Measurements from ENCODE around the gene APIP. TPM values are rescaled to one million over a fixed set of nuclear protein-coding genes. Genes with fewer than 3 reads are reported as not detected.

The APIP gene
- total and polyA plus RNA-seq, 2 of the 8 experiments (the other 6 are each of a cell fraction or from before 2014, with no cell fraction given) = 10.4 to 25.7 TPM

- Histone ChIP-seq H2BK5ac (ENCODE audit: low read depth, low read length) (no peak overlapping the region), H3K36me3 (ENCODE audit: control insufficient read depth in 2 of 4, insufficient read depth in 4 of 4, low read length in 3 of 4) (no peaks in the 10 kb centered on the region; a peak in 1 of 8 replicates), H3K4me1 (replicated peaks in 1 of 4; ENCODE audit: control insufficient read depth in 3 of 4, insufficient read depth in 4 of 4, low read length in 3 of 4) (no peaks in the 10 kb centered on the region), H4K5ac (ENCODE audit: insufficient read length, low read depth, low read length) (no peak overlapping the region), H3K14ac (ENCODE audit: insufficient read length) (no peak overlapping the region), H3K9ac (replicated peaks in 1 of 4; ENCODE audit: extremely low read depth in 1 of 4, low read depth in 3 of 4, low read length in 3 of 4) (no peak overlapping the region), H3K23me2 (ENCODE audit: low read depth, low read length) (no peaks in the 10 kb centered on the region), H4K20me1 (replicated peaks in 1 of 2; ENCODE audit: control insufficient read depth in 1 of 2, insufficient read depth in 2 of 2, low read length in 2 of 2) (no peaks in the 10 kb centered on the region), H2BK20ac (ENCODE audit: low read length) (no peak overlapping the region), H2BK120ac (replicated peaks; ENCODE audit: low read depth, low read length) (no peak overlapping the region), H2BK15ac (ENCODE audit: low read length) (no peak overlapping the region), H3K56ac (replicated peaks; ENCODE audit: insufficient read length, low read depth, low read length) (no peak overlapping the region), H2AFZ (ENCODE audit: low read length) (no peak overlapping the region), H3K4ac (replicated peaks; ENCODE audit: insufficient read length, low read depth, low read length) (no peak overlapping the region), H3K27me3 (replicated peaks in 1 of 4; ENCODE audit: control insufficient read depth in 3 of 4, extremely low read depth in 1 of 4, insufficient read depth in 3 of 4, low read length in 3 of 4) (no peaks in the 10 kb centered on the region), H3K4me3 (ENCODE audit: extremely low read depth in 1 of 4, insufficient read depth in 2 of 4, low read depth in 3 of 4, low read length in 4 of 4) (no peak overlapping the region), H2BK12ac (ENCODE audit: low read depth, low read length) (no peak overlapping the region), H4K91ac (replicated peaks; ENCODE audit: insufficient read length, low read length) (no peak overlapping the region), H3K9me3 (ENCODE audit: insufficient read depth in 2 of 2, low read depth in 1 of 2, low read length in 1 of 2) (no peaks in the 10 kb centered on the region), H3K23ac (ENCODE audit: insufficient read length) (no peak overlapping the region), H3K79me1 (ENCODE audit: low read depth, low read length) (no peaks in the 10 kb centered on the region), H4K8ac (ENCODE audit: extremely low read depth, insufficient read depth, low read length) (peak overlapping the region; percentile 81; the same call in 1 of the 2 replicates), H3K27ac (ENCODE audit: low read depth, low read length) (no peak overlapping the region), H2AK5ac (ENCODE audit: low read depth, low read length) (no peak overlapping the region), H3K79me2 (ENCODE audit: control insufficient read depth in 1 of 2, insufficient read depth in 2 of 2, low read length in 2 of 2) (no peaks in the 10 kb centered on the region), H3K4me2 (ENCODE audit: insufficient read depth in 1 of 2, low read depth in 2 of 2, low read length in 2 of 2) (no peak overlapping the region), H3K18ac (ENCODE audit: extremely low read depth, low read length) (no peak overlapping the region)
- POLR2A ChIA-PET (ENCODE audit: partially characterized antibody) = no interaction called here
- WGBS, 2 experiments (ENCODE audit: extremely low coverage in 1 of 2, insufficient coverage in 1 of 2, insufficient read length in 1 of 2, insufficient replicate concordance in 2 of 2, low coverage in 1 of 2, low lambda C conversion rate in 2 of 2, missing lambda C conversion rate in 1 of 2) = 89% methylated on average over 5 of the region's 5 CpGs; no CpG with 5 or more reads in 1 of the 2 experiments
- CTCF ChIA-PET (ENCODE audit: partially characterized antibody) = interaction anchor here (1.0 to 6.6 kb wide), 6 partner anchors 10 to 332 kb away, joined by 3 to 32 read pairs (median 6); no protein-coding TSS in a partner anchor
- no peak for FAIRE-seq
- DNase-seq (ENCODE audit: low read depth in 1 of 2, low spot score in 2 of 2) = no peak
- TF ChIP-seq SIN3A (conservative IDR thresholded peaks at IDR 0.05 in 1 of 2, IDR thresholded peaks at IDR 0.05 in 1 of 2; ENCODE audit: low read depth in 1 of 2, low read length in 2 of 2) (no peak), SP2 (IDR thresholded peaks at IDR 0.05; ENCODE audit: low read length) (no peak), CEBPB (IDR thresholded peaks at IDR 0.05; ENCODE audit: low read depth, low read length) (no peak), ZNF274 (IDR thresholded peaks at IDR 0.05; ENCODE audit: borderline replicate concordance, extremely low read depth, low read length) (no peak), E2F6 (IDR thresholded peaks at IDR 0.05) (no peak), RFX5 (IDR thresholded peaks at IDR 0.05; ENCODE audit: borderline replicate concordance, low read depth, low read length) (no peak), TEAD4 (IDR thresholded peaks at IDR 0.05; ENCODE audit: low read depth, low read length) (no peak), POLR2AphosphoS5 (IDR thresholded peaks at IDR 0.05; ENCODE audit: low read depth, low read length) (no peak), EZH2 (IDR thresholded peaks at IDR 0.05; ENCODE audit: low read depth, low read length, severe bottlenecking) (no peak), BCL11A (IDR thresholded peaks at IDR 0.05; ENCODE audit: low read depth in 2 of 2, low read length in 2 of 2) (no peak), NANOG (IDR thresholded peaks at IDR 0.05; ENCODE audit: insufficient read depth, low read depth, low read length, poor library complexity, severe bottlenecking) (no peak)
Observed at GRCh38 chr11:34844463-34845112, 71.6 kb downstream of the APIP start.
